PC-9 (cell line): ENCODE results near the gene FAM193B. TPM values are rescaled to one million over a fixed set of nuclear protein-coding genes. Genes with fewer than 3 reads are reported as not detected.

Experiments used
- BruUV-seq: library from RNA; stranded (reverse); fragments of 400-500 nt; replicated peaks from 2 replicates; lab custom pipeline; 2021; lab: Mats Ljungman, UMichigan
- CTCF ChIA-PET: fragments of 300-600 bp; sonication (Branson Sonifier 250); formaldehyde crosslinking; loops from one replicate; lab custom pipeline; 2022; ENCODE audit warnings: antibody characterized with exemption; lab: Charles Lee
- POLR2A ChIA-PET: fragments of 300-600 bp; sonication (Branson Sonifier 250); formaldehyde crosslinking; loops from one replicate; lab custom pipeline; 2022; ENCODE audit warnings: antibody characterized with exemption; ENCODE audit not compliant: unreplicated experiment; lab: Charles Lee
- DNase-seq, 2 experiments: peaks; one replicate each; pipeline versions ENCODE4 v3.0.0 to v3.0.0-alpha.2; 2015 to 2022; ENCODE audit warnings: mixed read lengths in 1 of 2
- H2AFZ ChIP-seq: fragments of 200-600 bp; sonication (generic); 2 replicates; pipeline ENCODE4 v1.8.1; 2017; ENCODE audit warnings: antibody characterized with exemption
- H3F3A ChIP-seq: fragments of 200-600 bp; sonication (generic); 2 replicates; pipeline ENCODE4 v1.8.1; 2017; ENCODE audit warnings: antibody characterized with exemption, mild to moderate bottlenecking, low read depth; ENCODE audit not compliant: insufficient read depth
- H3K27ac ChIP-seq: fragments of 200-600 bp; sonication (generic); 2 replicates; pipeline ENCODE4 v1.6.1; 2016; ENCODE audit warnings: mixed run types
- H3K27me3 ChIP-seq: fragments of 200-600 bp; sonication (generic); 2 replicates; pipeline ENCODE4 v1.6.1; 2016; ENCODE audit warnings: low read depth, mixed run types; ENCODE audit not compliant: insufficient read depth
- H3K36me3 ChIP-seq: fragments of 200-600 bp; sonication (generic); 2 replicates; pipeline ENCODE4 v1.6.1; 2016; ENCODE audit warnings: low read depth, mixed run types
- H3K4me1 ChIP-seq: fragments of 200-600 bp; sonication (generic); replicated peaks from 2 replicates; pipeline ENCODE4 v1.6.1; 2016; ENCODE audit warnings: mixed run types; ENCODE audit not compliant: insufficient read depth
- H3K4me2 ChIP-seq: fragments of 200-600 bp; sonication (generic); 2 replicates; pipeline ENCODE4 v1.6.1; 2017; ENCODE audit warnings: mixed run types
- H3K4me3 ChIP-seq: fragments of 200-600 bp; sonication (generic); 2 replicates; pipeline ENCODE4 v1.6.1; 2016; ENCODE audit warnings: mixed run types
- H3K79me2 ChIP-seq: fragments of 200-600 bp; sonication (generic); 2 replicates; pipeline ENCODE4 v1.6.1; 2017; ENCODE audit warnings: low read depth, mixed run types
- H3K9me2 ChIP-seq: fragments of 200-600 bp; sonication (generic); 2 replicates; pipeline ENCODE4 v1.8.1; 2017; ENCODE audit warnings: mild to moderate bottlenecking; ENCODE audit not compliant: insufficient read depth
- H3K9me3 ChIP-seq: fragments of 200-600 bp; sonication (generic); 2 replicates; pipeline ENCODE4 v1.8.1; 2016; ENCODE audit warnings: low read depth; ENCODE audit not compliant: insufficient read depth
- H4K20me1 ChIP-seq: fragments of 200-600 bp; sonication (generic); 2 replicates; pipeline ENCODE4 v1.8.1; 2017; ENCODE audit not compliant: insufficient read depth
- EZH2 ChIP-seq: fragments of 200-600 bp; sonication (generic); IDR thresholded peaks from 2 replicates; pipeline ENCODE4 v1.8.0; 2017; ENCODE audit warnings: antibody characterized with exemption, low read depth
- intact Hi-C: fragments of 100-400 bp; cut with micrococcal nuclease; formaldehyde crosslinking; loops from one replicate; pipeline ENCODE4 v1.10.0; 2022; ENCODE audit not compliant: unreplicated experiment
- total RNA-seq: library from RNA; stranded (reverse); gene quantifications from 2 replicates; pipeline ENCODE4 v1.2.3, GENCODE V29; 2021
- TF ChIP-seq, protein P1 (sequence below): fragments of 200-600 bp; sonication (generic); conservative IDR thresholded peaks from 2 replicates; pipeline ENCODE4 v1.6.1; 2017; ENCODE audit warnings: mixed run types, antibody characterized with exemption, mild to moderate bottlenecking, moderate library complexity

Gene FAM193B
- total RNA-seq, 1 experiment from 2014 or later, result 70.4 TPM

DNA sequence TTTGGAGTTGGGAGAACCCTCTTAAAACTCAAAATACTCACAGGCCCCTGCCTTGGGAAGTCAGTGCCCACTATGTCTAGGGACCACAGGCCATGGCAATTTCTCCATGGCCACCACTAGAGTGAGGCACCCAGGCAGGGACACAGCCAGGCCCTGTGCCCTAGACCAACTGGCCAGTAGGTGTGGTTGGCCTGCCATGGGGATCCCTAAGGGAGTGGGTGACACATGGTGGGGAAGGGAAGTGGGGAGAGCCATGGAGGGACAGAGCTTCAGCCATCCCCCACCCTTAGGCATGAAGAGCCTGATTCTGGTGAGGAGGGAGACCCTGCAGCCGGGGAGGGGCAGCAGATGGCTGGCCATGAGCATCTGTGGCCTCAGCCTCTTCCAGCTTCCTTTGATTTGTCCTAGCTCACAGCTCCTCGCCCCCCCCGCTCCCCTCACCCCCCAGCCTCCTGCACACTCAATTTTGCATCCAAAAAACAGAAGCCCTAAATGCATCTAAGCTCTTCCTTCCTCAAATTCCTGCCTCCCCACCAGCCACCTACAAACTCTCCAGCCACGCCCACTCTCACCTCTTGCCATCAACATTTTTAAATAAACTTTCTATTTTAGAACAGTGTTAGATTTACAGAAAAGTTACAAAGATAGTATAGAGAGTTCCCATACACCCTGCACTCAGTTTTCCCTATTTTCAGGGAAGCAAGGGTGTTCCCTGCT, 79.4 kb downstream of the FAM193B start:
- peaks cover 5% of the 10 kb centered on the region; the same call in 1 of the 2 replicates for H4K20me1 ChIP-seq
- H3K9me2 ChIP-seq, result no peaks in the 10 kb centered on the region
- peaks cover 21% of the 10 kb centered on the region; the same call in 1 of the 2 replicates for H3K79me2 ChIP-seq
- peak in 1 of 2 experiments; percentile 35 for DNase-seq
- H3K36me3 ChIP-seq, result no peaks in the 10 kb centered on the region
- TF ChIP-seq, protein P1, sequence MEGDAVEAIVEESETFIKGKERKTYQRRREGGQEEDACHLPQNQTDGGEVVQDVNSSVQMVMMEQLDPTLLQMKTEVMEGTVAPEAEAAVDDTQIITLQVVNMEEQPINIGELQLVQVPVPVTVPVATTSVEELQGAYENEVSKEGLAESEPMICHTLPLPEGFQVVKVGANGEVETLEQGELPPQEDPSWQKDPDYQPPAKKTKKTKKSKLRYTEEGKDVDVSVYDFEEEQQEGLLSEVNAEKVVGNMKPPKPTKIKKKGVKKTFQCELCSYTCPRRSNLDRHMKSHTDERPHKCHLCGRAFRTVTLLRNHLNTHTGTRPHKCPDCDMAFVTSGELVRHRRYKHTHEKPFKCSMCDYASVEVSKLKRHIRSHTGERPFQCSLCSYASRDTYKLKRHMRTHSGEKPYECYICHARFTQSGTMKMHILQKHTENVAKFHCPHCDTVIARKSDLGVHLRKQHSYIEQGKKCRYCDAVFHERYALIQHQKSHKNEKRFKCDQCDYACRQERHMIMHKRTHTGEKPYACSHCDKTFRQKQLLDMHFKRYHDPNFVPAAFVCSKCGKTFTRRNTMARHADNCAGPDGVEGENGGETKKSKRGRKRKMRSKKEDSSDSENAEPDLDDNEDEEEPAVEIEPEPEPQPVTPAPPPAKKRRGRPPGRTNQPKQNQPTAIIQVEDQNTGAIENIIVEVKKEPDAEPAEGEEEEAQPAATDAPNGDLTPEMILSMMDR, result no peak
- no peak for TF ChIP-seq EZH2
- no TSS peak for BruUV-seq
- H3K27me3 ChIP-seq, result no peaks in the 10 kb centered on the region
- no peak overlapping the region for H3K4me3 ChIP-seq
- CTCF ChIA-PET, result no interaction called here
- intact Hi-C loops, result loop anchor here (2.0 kb wide), 1 partner anchor 20 kb away; no protein-coding TSS in a partner anchor
- H3K27ac ChIP-seq, result no peak overlapping the region
- H3F3A ChIP-seq, result peaks cover 46% of the 10 kb centered on the region
- no peak overlapping the region for H3K4me2 ChIP-seq
- H2AFZ ChIP-seq, result no peak overlapping the region
- peaks cover 22% of the 10 kb centered on the region for H3K4me1 ChIP-seq
- H3K9me3 ChIP-seq, result no peaks in the 10 kb centered on the region
- POLR2A ChIA-PET, result interaction anchor here (0.6 kb wide), 1 partner anchor 732 kb away, joined by 4 read pairs; no protein-coding TSS in a partner anchor

DNA sequence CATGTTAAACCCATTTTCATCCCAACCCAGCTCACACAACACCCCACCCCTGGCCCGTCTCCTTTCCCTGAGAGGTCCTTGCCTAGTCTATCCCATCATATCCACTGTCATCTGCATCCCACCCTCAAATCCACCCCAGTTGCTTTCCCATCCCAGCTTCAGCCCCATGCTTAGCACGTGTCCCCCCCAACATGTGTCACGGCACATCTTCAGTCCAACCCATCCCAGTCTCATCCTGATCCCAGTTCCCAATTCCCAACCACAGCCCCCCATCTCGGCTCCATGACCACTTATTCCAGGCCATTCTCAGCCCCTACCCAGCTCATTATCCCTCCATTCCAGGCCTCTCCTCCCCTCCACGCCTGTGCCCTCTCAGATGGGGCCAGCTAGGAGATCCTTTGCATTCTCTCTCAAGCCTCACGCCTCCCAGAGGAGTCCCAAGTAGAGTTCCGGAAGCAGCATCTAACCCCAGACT, 80.3 kb downstream of the FAM193B start:
- POLR2A ChIA-PET, result no interaction called here
- peaks cover 45% of the 10 kb centered on the region; the same call in 1 of the 2 replicates for H3F3A ChIP-seq
- H3K27ac ChIP-seq, result no peak overlapping the region
- intact Hi-C loops, result loop anchor here (2.0 kb wide), 1 partner anchor 21 kb away; no protein-coding TSS in a partner anchor
- H2AFZ ChIP-seq, result no peak overlapping the region
- H3K4me3 ChIP-seq, result no peak overlapping the region
- H3K27me3 ChIP-seq, result no peaks in the 10 kb centered on the region
- DNase-seq, result peak in 1 of 2 experiments; percentile 31
- H3K79me2 ChIP-seq, result peaks cover 21% of the 10 kb centered on the region; the same call in 1 of the 2 replicates
- no peaks in the 10 kb centered on the region for H3K36me3 ChIP-seq
- TF ChIP-seq, protein P1, result no peak
- TF ChIP-seq EZH2, result no peak
- no peaks in the 10 kb centered on the region for H3K9me3 ChIP-seq
- no TSS peak for BruUV-seq
- H3K4me1 ChIP-seq, result peaks cover 22% of the 10 kb centered on the region
- no peaks in the 10 kb centered on the region for H3K9me2 ChIP-seq
- no peak overlapping the region for H3K4me2 ChIP-seq
- peaks cover 14% of the 10 kb centered on the region for H4K20me1 ChIP-seq
- CTCF ChIA-PET, result interaction anchor here (0.7 to 1.0 kb wide), 2 partner anchors 19 to 27 kb away, joined by 4 read pairs; no protein-coding TSS in a partner anchor

DNA sequence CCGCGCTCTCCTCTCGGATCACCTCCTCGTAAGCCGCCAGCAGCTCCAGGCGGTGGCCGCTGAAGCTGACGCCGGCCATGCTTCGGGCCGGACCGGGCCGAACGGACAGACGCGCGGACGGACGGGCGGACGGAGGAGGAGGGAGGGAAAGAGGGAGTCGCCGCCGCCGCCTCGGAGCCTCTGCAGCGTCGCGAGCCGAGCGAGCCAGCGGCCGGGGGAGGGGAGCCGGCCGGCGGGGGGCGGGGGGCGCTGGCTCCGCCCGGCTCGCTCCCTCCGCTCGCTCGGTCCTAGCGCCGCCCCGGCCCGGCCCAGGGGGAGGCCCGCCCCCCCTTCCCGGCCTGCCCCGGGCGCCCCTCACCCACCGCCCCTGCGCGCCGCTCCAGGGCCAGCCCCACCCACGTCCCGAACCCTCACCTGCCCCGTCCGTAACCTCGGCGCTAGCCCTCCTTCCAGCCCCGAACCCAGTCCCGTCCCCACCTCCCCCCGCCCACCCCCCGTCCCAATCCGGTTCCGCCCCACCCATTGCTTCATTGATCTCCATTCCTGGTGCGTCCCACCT, 80.8 kb downstream of the FAM193B start, which contains the start of gene DBN1:
Gene DBN1, minus strand, starts transcription at position 192 of the 559 bp plus-strand sequence. Its CDS starts 113 bp downstream, at position 79.
- Histone ChIP-seq H4K20me1 (peaks cover 19% of the 10 kb centered on the region), H3K79me2 (peaks cover 21% of the 10 kb centered on the region; the same call in 1 of the 2 replicates), H3K36me3 (no peaks in the 10 kb centered on the region), H3K9me2 (no peaks in the 10 kb centered on the region), H3F3A (peaks cover 46% of the 10 kb centered on the region), H3K4me2 (peak within 1 kb of the TSS; percentile 97), H3K27ac (no peak within 1 kb of the TSS), H3K4me1 (peaks cover 22% of the 10 kb centered on the region), H3K4me3 (peak within 1 kb of the TSS; percentile 79), H3K9me3 (no peaks in the 10 kb centered on the region), H2AFZ (0 out of 2 replicates have a peak within 1 kb of the TSS, but pooled peaks have one; percentile 63), H3K27me3 (no peaks in the 10 kb centered on the region)
- ChIA-PET POLR2A (interaction anchor here (2.1 kb wide), 1 partner anchor 22 kb away, joined by 6 read pairs; no protein-coding TSS in a partner anchor), CTCF (interaction anchor here (0.7 to 1.0 kb wide), 2 partner anchors 18 to 28 kb away, joined by 4 read pairs; no protein-coding TSS in a partner anchor)
- no TSS peak for BruUV-seq
- intact Hi-C loops, result loop anchor here (2.0 kb wide), 1 partner anchor 21 kb away; no protein-coding TSS in a partner anchor
- TF ChIP-seq, protein P1, result no peak
- TF ChIP-seq EZH2, result no peak
- no peak for DNase-seq
